Activated T-helper 1 cell treated with anti-CD3 and anti-CD28 coated beads, Interleukin-12 subunit alpha, Interleukin-12 subunit beta, Interleukin-2, Interleukin-4 antibody, amounts not matched to agents 30 ng/mL and 10 ng/mL and 1 ng/mL, durations not matched to agents 14 hours and 24 hours and 36 hours (primary cell): ENCODE results near the gene TMEM25. TPM values are rescaled to one million over a fixed set of nuclear protein-coding genes. Genes with fewer than 3 reads are reported as not detected.
"Not testable (repeated sequence)": the region's sequence is repeated elsewhere in the genome, so short reads cannot be mapped to it uniquely, and the experiment has no call there.

ENCODE experiments used
- DNase-seq: peaks from one replicate; pipeline ENCODE4 v3.0.0; 2021; ENCODE audit warnings: low spot score
- H3K27ac Mint-ChIP-seq: one replicate; pipeline ENCODE4 v1.8.0; 2021; ENCODE audit warnings: mild to moderate bottlenecking, mixed read lengths
- H3K27me3 Mint-ChIP-seq: one replicate; pipeline ENCODE4 v1.8.0; 2022; ENCODE audit warnings: mild to moderate bottlenecking, moderate library complexity, mixed read lengths; ENCODE audit not compliant: insufficient read depth
- H3K36me3 Mint-ChIP-seq: one replicate; pipeline ENCODE4 v1.8.0; 2021; ENCODE audit warnings: low read depth, mixed read lengths
- H3K4me1 Mint-ChIP-seq: one replicate; pipeline ENCODE4 v1.8.0; 2021; ENCODE audit warnings: low read depth, mixed read lengths
- H3K4me3 Mint-ChIP-seq: one replicate; pipeline ENCODE4 v1.8.0; 2021; ENCODE audit warnings: mild to moderate bottlenecking, moderate library complexity, mixed read lengths
- H3K9me3 Mint-ChIP-seq: one replicate; pipeline ENCODE4 v1.8.0; 2021; ENCODE audit warnings: mixed read lengths
- intact Hi-C: fragments of 100-400 bp; cut with micrococcal nuclease; formaldehyde crosslinking; loops from one replicate; pipeline ENCODE4 v1.15.1; 2024
- total RNA-seq: library from RNA; stranded (reverse); gene quantifications from 2 replicates; pipeline ENCODE4 v1.2.3, GENCODE V29; 2022

The TMEM25 gene
- 13.6 and 15.0 TPM in 2 replicates for total RNA-seq

DNA sequence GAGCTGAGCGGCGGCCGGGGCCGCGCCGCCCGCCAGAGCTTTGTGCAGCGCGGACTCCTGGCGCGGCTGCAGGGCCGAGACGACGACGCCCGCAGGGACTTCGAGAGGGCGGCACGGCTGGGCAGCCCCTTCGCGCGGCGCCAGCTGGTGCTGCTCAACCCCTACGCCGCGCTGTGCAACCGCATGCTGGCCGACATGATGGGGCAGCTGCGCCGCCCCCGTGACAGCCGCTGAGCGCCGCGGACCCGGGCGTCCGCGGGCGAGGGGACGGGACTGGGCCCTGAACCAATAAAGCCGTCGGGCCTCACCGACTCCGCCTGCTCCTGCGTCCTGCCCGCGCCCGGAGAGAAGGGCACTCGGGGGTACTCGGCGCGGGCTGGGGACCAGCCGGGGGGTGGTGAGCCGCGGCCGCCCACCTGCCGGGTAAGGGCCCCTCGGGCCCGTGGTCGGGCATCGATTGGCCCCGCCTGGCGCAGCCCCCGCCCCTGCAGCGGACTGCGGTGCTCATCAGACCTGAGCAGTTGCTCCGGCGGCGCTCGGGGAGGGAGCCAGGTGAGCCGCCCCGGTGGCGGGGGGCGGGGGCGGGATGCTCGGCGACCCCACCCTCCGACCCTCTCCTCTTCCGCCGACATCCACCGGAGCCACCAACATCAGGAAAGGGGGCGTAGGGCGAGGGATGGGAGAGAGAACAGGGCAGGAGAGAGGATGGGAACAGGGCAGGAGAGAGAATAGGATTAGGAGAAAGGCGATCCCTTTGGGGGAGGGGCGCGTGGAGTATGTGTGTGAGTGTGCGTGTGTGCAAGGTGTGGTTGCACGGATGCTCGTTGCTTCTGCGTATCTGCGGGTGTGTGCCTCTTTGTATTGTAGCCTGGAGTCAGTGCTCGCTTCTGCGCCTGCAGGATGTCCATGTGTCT is at the start of gene TMEM25:
TMEM25 (plus strand) TSS at position 510 of the 914 bp plus-strand sequence. CDS start 610 bp downstream, outside the sequence.
- Mint-ChIP-seq H3K27ac (peak within 1 kb of the TSS; percentile 88), H3K4me3 (peak within 1 kb of the TSS; percentile 89), H3K4me1 (peaks cover 21% of the 10 kb centered on the region), H3K27me3 (no peaks in the 10 kb centered on the region), H3K9me3 (no peaks in the 10 kb centered on the region), H3K36me3 (peaks cover 8% of the 10 kb centered on the region)
- DNase-seq: peak; percentile 71
- intact Hi-C loops: loop anchor here (1.0 kb wide), 2 partner anchors 35 to 95 kb away; partner anchors contain the start of gene KMT2A

DNA sequence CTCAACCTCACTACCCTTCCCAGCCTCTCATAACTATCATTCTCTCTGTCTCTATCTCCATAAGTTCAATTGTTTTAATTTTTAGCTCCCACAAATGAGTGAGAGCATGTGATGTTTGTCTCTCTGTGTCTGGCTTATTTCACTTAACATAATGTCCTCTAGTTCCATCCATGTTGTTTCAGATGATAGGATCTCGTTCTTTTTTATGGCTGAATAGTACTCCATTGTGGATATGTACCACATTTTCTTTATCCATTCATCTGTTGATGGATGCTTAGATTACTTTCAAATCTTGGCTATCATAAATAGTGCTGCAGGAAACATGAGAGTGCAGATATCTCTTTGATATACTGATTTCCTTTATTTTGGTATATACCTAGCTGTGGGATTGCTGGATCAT is 49.8 kb upstream of the TMEM25 start:
- H3K4me1 Mint-ChIP-seq, H3K4me3 Mint-ChIP-seq, intact Hi-C loops, DNase-seq, H3K9me3 Mint-ChIP-seq, H3K27me3 Mint-ChIP-seq: not testable (repeated sequence)
- Mint-ChIP-seq H3K27ac (peak overlapping the region; percentile 15), H3K36me3 (peaks cover 67% of the 10 kb centered on the region)

DNA sequence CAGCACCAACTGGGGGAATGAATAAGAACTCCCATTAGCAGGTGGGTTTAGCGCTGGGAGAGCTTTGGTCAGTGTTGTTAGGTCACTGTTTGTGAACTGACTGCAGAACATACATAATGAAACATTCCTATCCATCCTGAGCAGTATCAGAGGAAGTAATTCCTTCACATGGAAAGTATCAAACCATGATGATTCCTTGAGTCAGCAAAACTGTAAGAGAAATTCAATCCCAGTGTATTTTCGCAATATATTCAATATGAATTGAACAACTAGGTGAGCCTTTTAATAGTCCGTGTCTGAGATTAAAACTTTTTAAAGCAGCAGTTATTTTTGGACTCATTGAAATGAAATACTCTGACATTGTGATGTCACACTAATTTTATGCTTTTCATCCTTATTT is 46.6 kb upstream of the TMEM25 start:
- Mint-ChIP-seq H3K27ac (no peak overlapping the region), H3K9me3 (no peaks in the 10 kb centered on the region), H3K36me3 (peaks cover 55% of the 10 kb centered on the region), H3K27me3 (no peaks in the 10 kb centered on the region), H3K4me3 (no peak overlapping the region), H3K4me1 (peaks cover 7% of the 10 kb centered on the region)
- intact Hi-C loops: no loop called here
- no peak for DNase-seq

DNA sequence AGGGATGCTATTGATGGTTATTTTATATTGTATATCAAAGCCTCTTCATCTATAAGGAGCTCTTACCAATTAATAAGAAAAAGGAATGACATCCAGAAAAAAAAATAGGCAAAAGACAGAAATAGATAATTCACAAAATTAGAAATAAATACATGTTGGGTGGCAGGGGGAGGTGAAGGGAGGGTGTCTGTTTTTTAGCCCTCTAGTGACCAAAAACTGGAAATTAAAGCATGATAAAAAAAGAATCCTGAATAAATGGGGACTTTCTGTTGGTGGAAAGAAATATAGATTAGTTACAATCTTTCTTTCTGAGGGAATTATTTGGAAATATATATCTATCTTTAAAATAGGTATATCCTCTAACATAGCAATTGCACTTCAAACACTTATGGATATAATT is 45.7 kb upstream of the TMEM25 start:
- Mint-ChIP-seq H3K36me3 (peaks cover 56% of the 10 kb centered on the region), H3K4me3 (no peak overlapping the region), H3K27me3 (no peaks in the 10 kb centered on the region), H3K4me1 (peaks cover 7% of the 10 kb centered on the region), H3K9me3 (no peaks in the 10 kb centered on the region), H3K27ac (no peak overlapping the region)
- intact Hi-C loops: loop anchor here (5.0 kb wide), 1 partner anchor 178 kb away; no protein-coding TSS in a partner anchor
- DNase-seq: no peak

DNA sequence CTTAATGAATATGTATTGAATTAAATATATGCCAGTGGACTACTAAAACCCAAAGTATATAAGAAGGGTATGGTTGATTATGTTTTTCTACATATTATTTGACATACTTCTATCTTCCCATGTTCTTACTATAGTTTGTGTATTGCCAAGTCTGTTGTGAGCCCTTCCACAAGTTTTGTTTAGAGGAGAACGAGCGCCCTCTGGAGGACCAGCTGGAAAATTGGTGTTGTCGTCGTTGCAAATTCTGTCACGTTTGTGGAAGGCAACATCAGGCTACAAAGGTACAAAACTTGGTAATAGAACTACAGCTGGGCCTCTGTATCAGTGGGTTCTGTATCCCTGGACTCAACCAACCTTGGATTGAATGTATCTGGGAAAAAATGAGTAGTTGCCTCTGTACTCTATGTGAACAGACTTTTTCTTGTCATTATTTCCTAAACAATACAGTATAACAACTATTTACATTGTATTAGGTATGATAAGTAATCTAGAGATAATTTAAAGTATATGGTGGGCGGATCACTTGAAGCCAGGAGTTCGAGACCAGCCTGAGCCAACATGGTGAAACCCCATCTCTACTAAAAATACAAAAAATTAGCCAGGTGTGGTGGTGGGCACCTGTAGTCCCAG is 42.4 kb upstream of the TMEM25 start:
- H3K36me3 Mint-ChIP-seq: peaks cover 49% of the 10 kb centered on the region
- DNase-seq: peak; percentile 64
- no peaks in the 10 kb centered on the region for H3K9me3 Mint-ChIP-seq
- H3K27ac Mint-ChIP-seq: no peak overlapping the region
- H3K27me3 Mint-ChIP-seq: no peaks in the 10 kb centered on the region
- H3K4me3 Mint-ChIP-seq: no peak overlapping the region
- H3K4me1 Mint-ChIP-seq: peaks cover 7% of the 10 kb centered on the region
- intact Hi-C loops: loop anchor here (1.0 to 5.0 kb wide), 6 partner anchors 50 to 343 kb away; partner anchors contain the start of gene ATP5MG

DNA sequence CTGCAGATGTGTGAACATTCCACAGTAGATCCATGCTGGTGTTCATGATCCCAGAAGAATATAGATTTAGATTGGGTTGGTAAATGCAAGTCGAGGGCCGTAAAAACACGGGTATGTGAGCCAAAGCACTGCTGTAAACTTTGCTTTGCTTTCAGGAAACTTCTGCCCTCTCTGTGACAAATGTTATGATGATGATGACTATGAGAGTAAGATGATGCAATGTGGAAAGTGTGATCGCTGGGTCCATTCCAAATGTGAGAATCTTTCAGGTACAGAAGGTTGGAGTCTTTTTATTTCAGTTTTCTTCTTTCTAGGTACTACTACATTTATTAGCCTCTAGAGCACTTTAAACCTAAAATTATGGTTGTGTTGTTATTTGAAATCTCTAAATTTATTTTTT is 40.0 kb upstream of the TMEM25 start:
- H3K4me3 Mint-ChIP-seq: no peak overlapping the region
- no peaks in the 10 kb centered on the region for H3K27me3 Mint-ChIP-seq
- intact Hi-C loops: loop anchor here (5.0 kb wide), 1 partner anchor 36 kb away; the partner anchor contains the start of gene TTC36
- H3K36me3 Mint-ChIP-seq: peaks cover 55% of the 10 kb centered on the region
- no peak for DNase-seq
- peaks cover 7% of the 10 kb centered on the region for H3K4me1 Mint-ChIP-seq
- peak overlapping the region; percentile 2 for H3K27ac Mint-ChIP-seq
- no peaks in the 10 kb centered on the region for H3K9me3 Mint-ChIP-seq

DNA sequence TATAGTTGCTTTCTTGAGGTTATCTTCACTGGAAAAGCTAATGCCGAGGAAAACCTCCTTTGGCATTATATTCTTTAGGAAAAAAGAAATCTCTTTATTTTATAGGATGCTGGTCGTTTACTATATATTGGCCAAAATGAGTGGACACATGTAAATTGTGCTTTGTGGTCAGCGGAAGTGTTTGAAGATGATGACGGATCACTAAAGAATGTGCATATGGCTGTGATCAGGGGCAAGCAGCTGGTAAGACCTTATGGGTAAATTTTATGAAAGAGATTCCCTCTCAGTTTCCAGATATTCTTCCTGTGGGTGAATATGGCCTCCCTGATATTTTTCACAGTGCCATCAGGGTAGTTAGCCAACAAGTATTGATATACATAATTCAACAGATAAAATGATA is 33.2 kb upstream of the TMEM25 start:
- H3K36me3 Mint-ChIP-seq: peaks cover 69% of the 10 kb centered on the region
- H3K4me1 Mint-ChIP-seq: no peaks in the 10 kb centered on the region
- no peak overlapping the region for H3K4me3 Mint-ChIP-seq
- no peaks in the 10 kb centered on the region for H3K9me3 Mint-ChIP-seq
- no peak for DNase-seq
- H3K27ac Mint-ChIP-seq: no peak overlapping the region
- intact Hi-C loops: no loop called here
- H3K27me3 Mint-ChIP-seq: no peaks in the 10 kb centered on the region

DNA sequence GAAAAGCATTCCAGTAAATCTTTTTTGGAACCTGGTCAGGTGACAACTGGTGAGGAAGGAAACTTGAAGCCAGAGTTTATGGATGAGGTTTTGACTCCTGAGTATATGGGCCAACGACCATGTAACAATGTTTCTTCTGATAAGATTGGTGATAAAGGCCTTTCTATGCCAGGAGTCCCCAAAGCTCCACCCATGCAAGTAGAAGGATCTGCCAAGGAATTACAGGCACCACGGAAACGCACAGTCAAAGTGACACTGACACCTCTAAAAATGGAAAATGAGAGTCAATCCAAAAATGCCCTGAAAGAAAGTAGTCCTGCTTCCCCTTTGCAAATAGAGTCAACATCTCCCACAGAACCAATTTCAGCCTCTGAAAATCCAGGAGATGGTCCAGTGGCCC is 27.8 kb upstream of the TMEM25 start:
- H3K9me3 Mint-ChIP-seq: no peaks in the 10 kb centered on the region
- H3K36me3 Mint-ChIP-seq: peaks cover 69% of the 10 kb centered on the region
- DNase-seq: no peak
- H3K27me3 Mint-ChIP-seq: no peaks in the 10 kb centered on the region
- H3K4me3 Mint-ChIP-seq: no peak overlapping the region
- peaks cover 5% of the 10 kb centered on the region for H3K4me1 Mint-ChIP-seq
- intact Hi-C loops: no loop called here
- peak overlapping the region; percentile 35 for H3K27ac Mint-ChIP-seq

DNA sequence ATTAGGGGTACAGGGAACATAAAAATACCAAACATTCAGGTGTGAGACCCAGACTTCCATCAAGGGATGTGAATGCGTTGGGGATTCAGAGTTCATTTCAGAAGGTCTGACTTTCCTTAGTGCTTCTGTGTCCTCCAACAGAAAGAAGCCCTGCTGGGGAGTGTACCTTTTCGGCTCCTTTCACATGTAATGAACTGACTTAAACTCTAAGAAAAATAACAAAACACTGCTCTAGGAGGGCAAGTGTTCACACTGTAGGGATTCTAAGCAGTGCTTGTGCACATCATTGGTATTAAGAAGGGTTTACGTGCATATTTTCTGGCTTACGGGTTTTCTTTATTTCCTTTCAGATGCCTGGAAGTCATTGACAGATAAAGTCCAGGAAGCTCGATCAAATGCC is 19.4 kb upstream of the TMEM25 start:
- Mint-ChIP-seq H3K27ac (no peak overlapping the region), H3K4me1 (peaks cover 6% of the 10 kb centered on the region), H3K36me3 (peaks cover 43% of the 10 kb centered on the region), H3K27me3 (no peaks in the 10 kb centered on the region), H3K9me3 (no peaks in the 10 kb centered on the region), H3K4me3 (no peak overlapping the region)
- intact Hi-C loops: loop anchor here (10.0 kb wide), 1 partner anchor 53 kb away; the partner anchor contains the start of gene IFT46
- DNase-seq: no peak

DNA sequence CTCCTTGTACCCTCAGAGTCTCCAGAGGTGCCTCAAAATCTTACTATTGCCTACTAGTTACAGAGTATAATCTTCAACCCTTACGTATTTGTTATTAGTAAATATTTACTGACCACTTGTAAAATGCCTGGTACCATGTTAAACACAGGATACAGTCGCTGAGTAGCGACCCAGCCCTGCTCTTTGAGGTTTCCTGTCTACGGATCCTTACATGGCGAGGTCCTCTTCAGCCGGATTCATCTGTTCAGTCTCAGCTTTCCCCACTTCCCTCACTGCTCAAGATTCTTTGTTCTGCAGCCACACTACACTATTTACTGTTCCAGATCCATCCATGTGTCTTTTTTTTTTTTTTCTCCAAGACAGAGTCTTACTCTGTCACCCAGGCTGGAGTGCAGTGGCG is 16.9 kb upstream of the TMEM25 start:
- DNase-seq: no peak
- H3K36me3 Mint-ChIP-seq: peaks cover 46% of the 10 kb centered on the region
- intact Hi-C loops: loop anchor here (10.0 kb wide), 1 partner anchor 51 kb away; the partner anchor contains the start of gene IFT46

DNA sequence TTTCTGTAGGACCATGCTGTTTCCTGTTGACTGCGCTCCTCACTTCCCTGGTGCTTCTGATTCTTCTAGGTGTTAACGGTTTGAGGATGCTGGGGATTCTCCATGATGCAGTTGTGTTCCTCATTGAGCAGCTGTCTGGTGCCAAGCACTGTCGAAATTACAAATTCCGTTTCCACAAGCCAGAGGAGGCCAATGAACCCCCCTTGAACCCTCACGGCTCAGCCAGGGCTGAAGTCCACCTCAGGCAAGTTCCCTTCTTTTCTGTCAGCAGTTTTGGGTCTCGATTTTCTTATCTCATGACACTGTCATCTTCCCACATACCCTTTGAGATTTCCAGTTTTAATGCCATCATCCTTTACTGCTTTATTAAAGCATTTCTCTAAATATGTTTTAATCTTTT is 11.4 kb upstream of the TMEM25 start:
- intact Hi-C loops: loop anchor here (10.0 kb wide), 1 partner anchor 45 kb away; the partner anchor contains the start of gene IFT46
- peaks cover 55% of the 10 kb centered on the region for H3K36me3 Mint-ChIP-seq
- no peak overlapping the region for H3K27ac Mint-ChIP-seq

More for the DNA sequence above, 16.9 kb upstream of the TMEM25 start:
- H3K9me3 Mint-ChIP-seq: no peaks in the 10 kb centered on the region
- H3K4me3 Mint-ChIP-seq: no peak overlapping the region
- H3K4me1 Mint-ChIP-seq: peaks cover 6% of the 10 kb centered on the region
- peak overlapping the region; percentile 52 for H3K27ac Mint-ChIP-seq
- no peaks in the 10 kb centered on the region for H3K27me3 Mint-ChIP-seq

DNA sequence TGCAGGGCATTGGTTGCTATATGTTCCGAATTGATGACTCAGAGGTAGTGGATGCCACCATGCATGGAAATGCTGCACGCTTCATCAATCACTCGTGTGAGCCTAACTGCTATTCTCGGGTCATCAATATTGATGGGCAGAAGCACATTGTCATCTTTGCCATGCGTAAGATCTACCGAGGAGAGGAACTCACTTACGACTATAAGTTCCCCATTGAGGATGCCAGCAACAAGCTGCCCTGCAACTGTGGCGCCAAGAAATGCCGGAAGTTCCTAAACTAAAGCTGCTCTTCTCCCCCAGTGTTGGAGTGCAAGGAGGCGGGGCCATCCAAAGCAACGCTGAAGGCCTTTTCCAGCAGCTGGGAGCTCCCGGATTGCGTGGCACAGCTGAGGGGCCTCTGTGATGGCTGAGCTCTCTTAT is 9.1 kb upstream of the TMEM25 start:
- Mint-ChIP-seq H3K4me3 (no peak overlapping the region), H3K36me3 (peaks cover 50% of the 10 kb centered on the region), H3K4me1 (no peaks in the 10 kb centered on the region), H3K9me3 (no peaks in the 10 kb centered on the region), H3K27me3 (no peaks in the 10 kb centered on the region), H3K27ac (no peak overlapping the region)
- no peak for DNase-seq
- intact Hi-C loops: no loop called here

More for the DNA sequence above, 11.4 kb upstream of the TMEM25 start:
- DNase-seq: no peak
- no peak overlapping the region for H3K4me3 Mint-ChIP-seq
- no peaks in the 10 kb centered on the region for H3K4me1 Mint-ChIP-seq
- no peaks in the 10 kb centered on the region for H3K27me3 Mint-ChIP-seq
- no peaks in the 10 kb centered on the region for H3K9me3 Mint-ChIP-seq
